ENCODE results near the gene FREY1. TPM values are rescaled to one million over a fixed set of nuclear protein-coding genes. Genes with fewer than 3 reads are reported as not detected.
"Not testable (repeated sequence)": the region's sequence is repeated elsewhere in the genome, so short reads cannot be mapped to it uniquely, and the experiment has no call there.

FREY1 gene
- total RNA-seq, 4 donors from 2014 or later = 1.6 TPM; not detected in 3

DNA sequence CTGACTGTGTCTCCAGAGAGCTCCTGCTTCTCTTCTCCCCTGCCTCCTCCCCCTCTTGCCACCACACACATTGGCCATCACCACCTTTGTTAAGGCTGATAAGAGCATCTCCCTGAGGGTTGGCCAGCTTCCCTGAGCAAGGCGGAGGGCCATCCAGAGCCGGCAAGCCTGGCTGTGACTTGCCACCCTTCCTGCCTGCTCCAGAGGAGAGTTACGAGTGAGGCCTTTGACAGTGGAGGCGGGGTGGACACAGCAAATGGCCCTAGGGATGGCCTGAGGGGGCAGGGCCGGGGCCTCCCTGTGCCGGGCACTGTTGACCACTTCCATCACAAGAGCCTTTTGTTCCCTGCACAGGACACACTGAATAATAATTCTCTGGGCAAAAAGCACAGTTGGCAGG, 5.4 kb downstream of the FREY1 start:
- intact Hi-C loops (cut with DNase I; ENCODE audit: low total_unique reads) = no loop called here
- H3K36me3 ChIP-seq = no peaks in the 10 kb centered on the region
- peak overlapping the region in 1 of 2 donors; percentile 86 for H3K27ac ChIP-seq
- H3K9me3 ChIP-seq = no peaks in the 10 kb centered on the region
- no peak overlapping the region for H3K4me3 ChIP-seq
- H3K4me1 ChIP-seq = peaks cover 0 to 6% of the 10 kb centered on the region in 2 donors
- TF ChIP-seq, protein P1, sequence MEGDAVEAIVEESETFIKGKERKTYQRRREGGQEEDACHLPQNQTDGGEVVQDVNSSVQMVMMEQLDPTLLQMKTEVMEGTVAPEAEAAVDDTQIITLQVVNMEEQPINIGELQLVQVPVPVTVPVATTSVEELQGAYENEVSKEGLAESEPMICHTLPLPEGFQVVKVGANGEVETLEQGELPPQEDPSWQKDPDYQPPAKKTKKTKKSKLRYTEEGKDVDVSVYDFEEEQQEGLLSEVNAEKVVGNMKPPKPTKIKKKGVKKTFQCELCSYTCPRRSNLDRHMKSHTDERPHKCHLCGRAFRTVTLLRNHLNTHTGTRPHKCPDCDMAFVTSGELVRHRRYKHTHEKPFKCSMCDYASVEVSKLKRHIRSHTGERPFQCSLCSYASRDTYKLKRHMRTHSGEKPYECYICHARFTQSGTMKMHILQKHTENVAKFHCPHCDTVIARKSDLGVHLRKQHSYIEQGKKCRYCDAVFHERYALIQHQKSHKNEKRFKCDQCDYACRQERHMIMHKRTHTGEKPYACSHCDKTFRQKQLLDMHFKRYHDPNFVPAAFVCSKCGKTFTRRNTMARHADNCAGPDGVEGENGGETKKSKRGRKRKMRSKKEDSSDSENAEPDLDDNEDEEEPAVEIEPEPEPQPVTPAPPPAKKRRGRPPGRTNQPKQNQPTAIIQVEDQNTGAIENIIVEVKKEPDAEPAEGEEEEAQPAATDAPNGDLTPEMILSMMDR (IDR thresholded peaks at IDR 0.05) = no peak
- no peak for TF ChIP-seq POLR2A (IDR thresholded peaks at IDR 0.05)
- H3K27me3 ChIP-seq = no peaks in the 10 kb centered on the region
- DNase-seq = no peak

DNA sequence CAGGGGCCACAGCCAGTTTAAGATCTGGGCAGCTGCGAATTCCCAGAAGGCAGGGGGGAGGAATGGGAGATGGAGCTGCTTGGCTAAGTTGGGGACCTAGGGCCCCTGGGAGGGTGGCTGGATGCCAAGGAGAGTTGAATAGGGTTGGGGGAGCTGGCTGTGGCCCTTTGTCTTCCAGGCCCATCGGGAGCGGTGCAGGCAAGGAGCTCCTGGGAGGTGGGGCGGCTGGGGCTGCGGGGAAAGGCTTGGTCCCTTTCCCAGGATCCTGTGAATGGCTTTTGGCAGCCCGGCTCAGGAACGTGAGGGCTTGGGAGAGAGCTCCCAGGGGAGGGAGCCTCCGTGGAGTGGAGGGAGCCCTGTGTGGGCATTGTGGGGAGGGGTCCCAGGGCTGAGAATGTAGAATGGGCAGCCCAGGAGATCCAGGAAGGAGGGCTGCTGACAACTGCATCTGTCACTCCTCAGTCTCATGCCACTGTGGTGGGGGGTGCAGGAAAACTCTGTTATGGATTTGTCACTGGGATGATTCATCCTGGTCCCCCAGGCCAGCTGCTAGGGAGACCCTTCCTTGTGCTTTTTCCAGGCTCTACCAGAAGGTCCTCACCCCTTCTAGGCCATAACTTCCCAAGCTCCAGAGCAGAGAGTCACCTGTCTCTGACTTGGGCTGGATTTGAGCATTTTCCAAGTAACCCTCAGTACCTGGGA, 6.0 kb downstream of the FREY1 start:
- Histone ChIP-seq H3K27ac (peak overlapping the region; percentile 32 to 86), H3K36me3 (no peaks in the 10 kb centered on the region), H3K9me3 (no peaks in the 10 kb centered on the region), H3K4me1 (peaks cover 0 to 6% of the 10 kb centered on the region in 2 donors), H3K27me3 (no peaks in the 10 kb centered on the region), H3K4me3 (peak overlapping the region; percentile 49 to 50)
- intact Hi-C loops (cut with DNase I; ENCODE audit: low total_unique reads) = no loop called here
- peak in 1 of 2 donors; percentile 61 for DNase-seq
- no peak for TF ChIP-seq POLR2A (IDR thresholded peaks at IDR 0.05)
- TF ChIP-seq, protein P1 (IDR thresholded peaks at IDR 0.05) = no peak

DNA sequence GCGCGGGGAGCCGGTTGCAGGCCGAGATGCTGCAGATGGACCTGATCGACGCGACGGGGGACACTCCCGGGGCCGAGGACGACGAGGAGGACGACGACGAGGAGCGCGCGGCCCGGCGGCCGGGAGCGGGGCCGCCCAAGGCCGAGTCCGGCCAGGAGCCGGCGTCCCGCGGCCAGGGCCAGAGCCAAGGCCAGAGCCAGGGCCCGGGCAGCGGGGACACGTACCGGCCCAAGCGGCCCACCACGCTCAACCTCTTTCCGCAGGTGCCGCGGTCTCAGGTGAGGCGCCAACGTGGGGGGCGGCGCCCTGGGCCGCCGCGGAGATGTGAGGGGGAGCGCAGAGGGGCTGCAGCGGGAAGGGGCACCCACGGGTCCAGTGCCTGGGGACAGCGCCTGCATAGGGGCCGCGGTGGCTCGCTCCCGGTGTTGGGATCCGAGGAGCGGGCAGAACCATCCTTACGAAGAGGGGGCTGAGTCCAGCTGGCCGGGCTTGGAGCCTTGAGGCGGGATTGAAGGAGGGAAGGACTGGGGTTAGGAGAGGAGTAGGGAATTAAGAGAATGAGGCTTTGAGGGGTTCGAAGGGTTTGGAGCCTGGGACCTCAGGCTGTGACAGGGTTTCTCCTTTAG, 6.8 kb downstream of the FREY1 start:
- H3K9me3 ChIP-seq; H3K27me3 ChIP-seq; H3K4me1 ChIP-seq; DNase-seq; H3K36me3 ChIP-seq; intact Hi-C loops (cut with DNase I; ENCODE audit: low total_unique reads): not testable (repeated sequence)
- peak in 1 of 2 donors; percentile 72 for TF ChIP-seq POLR2A (IDR thresholded peaks at IDR 0.05)
- Histone ChIP-seq H3K27ac (peak overlapping the region; percentile 32 to 86), H3K4me3 (peak overlapping the region; percentile 49 to 50)

DNA sequence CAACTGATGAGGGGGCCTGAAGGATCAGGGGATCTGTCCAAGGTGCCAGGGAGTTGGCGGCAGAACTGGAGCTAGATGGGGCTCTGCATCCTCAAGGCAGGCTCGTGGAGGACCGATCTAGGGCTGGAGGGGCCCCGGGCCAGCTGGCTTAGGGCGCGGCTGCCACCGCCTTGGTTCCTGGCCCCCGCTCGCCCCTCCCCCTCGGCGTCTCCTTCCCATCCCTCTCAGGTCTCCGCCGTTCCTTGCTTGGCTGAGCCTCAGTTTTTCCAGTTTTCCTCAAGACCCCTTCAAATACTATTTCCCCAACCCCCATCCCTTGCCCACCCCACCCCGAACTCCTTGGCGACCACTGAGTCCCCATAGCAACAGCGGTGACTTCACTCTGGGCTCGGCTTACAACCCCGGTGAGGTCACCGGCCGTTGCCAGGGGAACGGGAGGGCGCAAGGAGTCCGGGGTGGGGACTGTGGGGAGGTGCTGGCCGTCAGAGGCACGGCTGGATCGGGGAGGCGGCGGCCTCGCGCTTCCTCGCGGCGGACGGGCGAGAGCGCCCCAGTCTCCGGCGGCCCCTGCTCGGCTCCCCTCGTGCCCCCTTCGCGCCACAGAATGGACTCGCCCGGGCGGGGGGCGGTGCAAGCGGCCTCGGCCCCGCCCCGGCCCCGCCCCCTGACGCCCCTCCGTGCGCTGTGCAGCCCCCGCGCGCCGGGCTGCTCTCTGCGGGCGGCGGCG, 7.5 kb downstream of the FREY1 start:
- no peak for TF ChIP-seq POLR2A (IDR thresholded peaks at IDR 0.05)
- TF ChIP-seq, protein P1 (IDR thresholded peaks at IDR 0.05) = no peak
- H3K4me1 ChIP-seq = peaks cover 0 to 6% of the 10 kb centered on the region in 2 donors
- H3K9me3 ChIP-seq = no peaks in the 10 kb centered on the region
- no peaks in the 10 kb centered on the region for H3K27me3 ChIP-seq
- peak overlapping the region; percentile 63 to 86 for H3K27ac ChIP-seq
- intact Hi-C loops (cut with DNase I; ENCODE audit: low total_unique reads) = no loop called here
- peak; percentile 93 for DNase-seq
- H3K36me3 ChIP-seq = no peaks in the 10 kb centered on the region
- H3K4me3 ChIP-seq = peak overlapping the region; percentile 49 to 50

DNA sequence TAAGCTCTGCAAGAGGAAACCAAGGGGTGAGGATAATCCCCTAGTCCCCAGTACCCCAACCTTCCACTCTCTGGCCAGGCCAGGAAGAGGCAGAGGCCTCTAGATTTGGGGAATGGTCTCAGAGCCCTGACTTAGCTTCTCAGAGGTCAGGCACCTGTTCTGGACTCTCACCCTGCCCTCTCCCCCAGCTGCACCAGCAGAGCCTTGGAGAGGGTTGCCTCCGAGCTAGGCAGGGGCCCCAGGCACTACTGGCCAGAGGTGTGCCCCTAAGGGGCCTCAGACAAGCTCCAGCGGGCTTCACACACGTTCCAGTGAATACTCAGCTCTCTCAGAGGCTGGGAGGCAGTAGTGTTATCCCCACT, 8.0 kb downstream of the FREY1 start:
- no peaks in the 10 kb centered on the region for H3K27me3 ChIP-seq
- H3K4me3 ChIP-seq = peak overlapping the region in 1 of 2 donors; percentile 50
- peaks cover 0 to 6% of the 10 kb centered on the region in 2 donors for H3K4me1 ChIP-seq
- intact Hi-C loops (cut with DNase I; ENCODE audit: low total_unique reads) = no loop called here
- H3K27ac ChIP-seq = peak overlapping the region; percentile 63 to 86
- TF ChIP-seq POLR2A (IDR thresholded peaks at IDR 0.05) = no peak
- TF ChIP-seq, protein P1 (IDR thresholded peaks at IDR 0.05) = no peak
- no peaks in the 10 kb centered on the region for H3K36me3 ChIP-seq
- H3K9me3 ChIP-seq = no peaks in the 10 kb centered on the region
- no peak for DNase-seq
